GM18861 (cell line): ENCODE results near the gene TRAF7.
"Not testable (repeated sequence)": the region's sequence is repeated elsewhere in the genome, so short reads cannot be mapped to it uniquely, and the experiment has no call there.

Experiments
- ATAC-seq: cut with Tn5 transposase; IDR thresholded peaks from one replicate; pipeline ENCODE4 v1.9.1; 2021; ENCODE audit not compliant: unreplicated experiment

Gene TRAF7

GRCh38 chr16:2121853-2122252, 33.7 kb upstream of the TRAF7 start:
- no peak for ATAC-seq

GRCh38 chr16:2122429-2122828, 33.2 kb upstream of the TRAF7 start:
- ATAC-seq, result no peak

DNA sequence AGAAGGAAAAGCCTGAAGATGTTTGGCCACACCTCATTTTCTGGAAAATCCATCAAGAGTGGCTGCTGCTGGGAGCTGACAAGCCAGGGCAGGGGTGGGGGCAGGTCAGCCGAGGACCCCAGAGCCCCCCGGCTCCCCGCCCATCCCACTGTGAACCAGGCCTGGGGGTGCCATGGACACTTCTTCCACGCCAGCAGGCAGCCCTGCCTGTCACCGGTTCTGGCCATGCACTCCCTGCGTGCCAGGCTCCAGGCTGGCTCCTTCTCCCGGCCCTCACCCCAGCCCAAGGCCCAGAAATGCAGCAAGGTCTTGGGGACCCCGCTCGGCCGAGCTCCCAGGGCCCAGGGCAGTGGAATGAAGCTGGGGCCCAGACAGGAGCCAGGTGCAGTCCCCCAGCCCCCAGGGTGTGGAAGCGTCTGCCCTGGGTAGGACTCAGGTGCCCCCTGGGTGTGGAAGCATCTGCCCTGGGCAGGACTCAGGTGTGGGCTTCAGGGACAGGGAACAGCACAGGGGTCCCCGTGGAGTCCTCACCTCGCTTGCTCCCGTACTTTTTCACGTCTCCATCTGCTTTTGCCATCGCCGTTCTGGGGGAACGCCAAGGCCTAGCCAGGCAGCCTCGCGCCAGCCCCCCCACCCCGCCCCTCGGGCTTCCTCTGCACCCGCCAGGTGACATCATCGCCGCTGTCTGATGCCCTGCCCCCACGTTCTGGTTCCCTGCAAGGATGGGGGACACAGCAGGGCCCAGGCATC, 32.5 kb upstream of the TRAF7 start:
- not testable (repeated sequence) for ATAC-seq

DNA sequence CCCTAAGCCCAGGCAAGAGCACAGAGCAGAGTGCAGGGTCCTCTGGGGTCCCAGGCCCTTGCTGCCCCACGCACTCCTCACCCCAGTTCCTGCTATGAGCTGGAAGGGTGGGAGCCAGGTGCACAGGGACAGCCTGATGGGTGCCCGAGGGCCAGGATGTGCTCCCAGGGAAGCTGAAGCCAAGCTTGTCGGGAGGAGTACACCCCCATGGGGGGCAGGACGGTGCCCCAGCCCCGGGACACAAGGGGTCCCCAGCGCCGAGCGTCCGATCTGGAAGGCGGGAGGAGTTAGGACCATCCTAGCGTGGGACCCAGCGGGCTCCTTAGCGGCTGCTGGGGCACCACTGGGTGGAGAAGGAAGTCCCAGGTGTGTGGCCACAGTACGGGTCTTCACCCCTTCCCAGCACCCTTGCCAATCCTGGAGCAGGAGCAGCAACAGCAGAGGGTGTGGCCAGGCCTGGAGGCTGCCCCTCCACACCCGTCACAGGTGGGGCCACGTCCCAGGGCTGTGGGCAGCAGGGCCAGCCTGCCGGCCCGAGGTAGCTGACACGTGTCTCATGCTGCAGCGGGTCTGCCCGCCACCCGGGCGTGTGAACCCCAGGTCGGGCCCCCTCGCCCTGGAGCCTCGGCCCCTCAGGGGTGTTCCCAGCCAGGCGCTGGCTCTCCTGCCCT, 31.7 kb upstream of the TRAF7 start:
- ATAC-seq, result not testable (repeated sequence)

DNA sequence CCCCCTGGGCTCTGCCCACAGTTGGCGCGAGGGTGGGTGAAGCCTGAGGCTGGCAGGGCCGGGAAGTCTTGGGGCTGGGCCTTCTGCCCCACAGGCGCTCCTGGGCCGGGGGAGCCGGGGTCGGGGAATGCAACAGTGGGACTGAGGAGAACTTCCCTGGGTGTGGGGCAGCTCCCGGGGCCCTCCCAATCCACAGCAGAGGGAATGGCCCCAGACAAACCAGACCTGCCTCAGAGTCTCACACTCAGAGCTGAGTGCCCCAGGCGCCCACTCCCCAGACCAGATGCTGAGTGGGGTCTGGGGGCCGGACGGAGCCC, 31.2 kb upstream of the TRAF7 start:
- not testable (repeated sequence) for ATAC-seq

GRCh38 chr16:2124694-2125444, 30.7 kb upstream of the TRAF7 start:
- not testable (repeated sequence) for ATAC-seq

- not testable (repeated sequence) for ATAC-seq
These were observed 30.0 kb upstream of the TRAF7 start for GRCh38 chr16:2125609-2126008.

- not testable (repeated sequence) for ATAC-seq
These were observed 29.3 kb upstream of the TRAF7 start for GRCh38 chr16:2126161-2126743.

- not testable (repeated sequence) for ATAC-seq
These were observed 28.5 kb upstream of the TRAF7 start for GRCh38 chr16:2126928-2127556.

GRCh38 chr16:2127630-2128280, 27.8 kb upstream of the TRAF7 start:
- ATAC-seq, result not testable (repeated sequence)

DNA sequence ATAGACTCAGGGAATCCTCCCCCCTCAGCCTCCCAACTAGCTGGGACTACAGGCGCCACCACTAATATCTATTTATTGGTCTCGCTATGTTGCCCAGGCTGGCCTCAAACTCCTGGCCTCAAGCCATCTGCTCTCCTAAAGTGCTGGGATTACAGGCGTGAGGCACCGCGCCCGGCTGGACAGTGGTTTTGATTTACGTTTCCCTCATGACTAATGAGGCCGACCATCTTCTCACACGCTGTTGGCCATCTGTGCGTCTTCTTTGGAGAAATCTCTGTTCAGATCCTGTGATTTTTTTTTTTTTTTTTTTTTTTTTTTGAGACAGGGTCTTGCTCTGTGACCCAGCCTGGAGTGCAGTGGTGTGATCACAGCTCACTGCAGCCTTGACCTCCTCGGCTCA, 26.3 kb upstream of the TRAF7 start:
- not testable (repeated sequence) for ATAC-seq

DNA sequence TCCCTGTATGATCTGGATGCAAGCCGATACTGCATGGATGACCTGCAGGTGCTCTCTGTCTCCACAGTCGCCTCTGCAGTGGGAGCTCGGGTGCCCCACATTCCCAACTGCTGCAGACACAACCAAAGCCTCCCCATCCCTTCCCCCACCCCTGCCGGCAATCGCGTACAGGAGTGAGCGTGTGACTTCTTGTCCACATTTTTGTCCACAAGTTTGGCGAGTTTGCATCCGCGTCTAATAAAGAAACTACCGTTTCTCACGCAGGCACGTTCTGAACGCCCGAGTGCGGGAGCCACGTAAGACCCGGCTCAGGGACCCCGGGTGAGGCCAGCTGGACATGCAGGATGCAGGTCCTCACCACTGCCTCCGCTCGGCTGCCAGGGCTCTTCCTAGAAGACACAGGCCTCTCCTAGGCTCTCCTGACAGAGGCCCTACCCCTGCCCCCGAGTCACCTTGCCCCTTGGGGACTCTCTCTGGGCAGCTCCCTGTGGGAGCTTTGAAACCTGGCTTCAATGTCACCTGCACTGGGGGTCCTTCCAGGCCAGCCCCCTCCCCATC, 25.6 kb upstream of the TRAF7 start:
- ATAC-seq, result not testable (repeated sequence)

DNA sequence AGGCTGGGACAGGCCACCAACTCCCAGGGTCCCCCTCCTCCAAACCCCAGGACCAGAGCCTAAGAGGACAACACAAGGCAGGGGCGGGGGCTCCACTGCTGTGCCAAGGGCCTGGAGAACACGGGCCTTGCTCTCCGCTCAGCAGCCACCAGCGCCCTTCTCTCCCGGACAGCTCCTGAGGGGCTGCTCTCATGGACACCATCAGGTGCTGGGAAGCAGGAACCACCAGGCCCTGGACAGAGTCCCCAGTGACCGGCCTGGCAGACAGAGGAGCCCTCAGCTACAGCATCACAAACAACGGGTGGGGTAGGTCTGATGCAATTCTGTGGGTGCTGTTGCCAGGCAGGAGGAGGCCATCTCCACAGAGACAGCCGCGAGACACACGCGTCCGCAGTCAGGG, 21.8 kb upstream of the TRAF7 start:
- ATAC-seq, result not testable (repeated sequence)

DNA sequence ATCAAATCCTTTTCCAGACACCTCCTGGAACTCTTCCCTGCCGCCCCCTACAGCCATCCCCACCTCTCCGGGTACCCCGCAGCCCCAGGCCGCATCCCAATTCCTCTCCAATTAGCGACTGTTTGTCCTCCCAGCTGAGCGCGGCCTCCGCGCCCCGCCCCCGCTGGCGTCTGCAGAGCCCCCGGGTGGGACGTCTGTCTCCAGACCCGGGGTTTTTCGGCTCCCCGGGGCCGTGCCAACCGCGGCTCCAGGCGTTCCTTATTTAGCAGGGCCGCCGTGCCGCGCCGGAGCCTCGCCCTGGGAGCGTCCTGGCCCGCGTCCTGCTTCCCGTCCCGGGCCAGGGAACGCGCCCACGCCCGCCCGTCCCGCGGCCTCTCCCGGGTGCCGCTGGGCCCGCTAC, 20.5 kb upstream of the TRAF7 start:
- not testable (repeated sequence) for ATAC-seq

GRCh38 chr16:2135770-2136490, 19.7 kb upstream of the TRAF7 start, which contains the start of gene PKD1:
PKD1 (minus strand) TSS chr16:2135898; CDS start chr16:2135689, 209 bp downstream.
- not testable (repeated sequence) for ATAC-seq

- no peak for ATAC-seq
These were observed 12.4 kb upstream of the TRAF7 start for GRCh38 chr16:2142942-2143877.

GRCh38 chr16:2143878-2144485, 11.6 kb upstream of the TRAF7 start:
- no peak for ATAC-seq

DNA sequence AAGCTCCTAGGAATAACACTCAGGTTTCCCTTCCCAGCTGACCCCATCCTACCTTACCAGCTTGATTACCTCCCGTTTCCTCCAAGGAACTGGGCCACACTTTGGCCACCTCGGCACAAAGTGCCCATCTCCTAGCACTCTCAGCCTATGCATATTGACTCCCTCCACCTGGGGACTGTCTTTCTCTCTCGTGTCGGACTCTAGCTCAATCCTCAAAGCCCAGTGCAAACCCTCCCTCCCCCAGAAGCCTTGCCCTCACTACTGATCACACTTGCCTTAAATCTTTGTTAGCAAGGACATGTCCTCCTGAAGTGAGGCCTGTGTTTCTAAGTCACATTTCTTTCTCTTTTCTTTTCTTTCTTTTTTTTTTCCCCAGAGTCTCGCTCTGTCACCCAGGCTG, 9.7 kb upstream of the TRAF7 start:
- ATAC-seq, result no peak
